DMS114 treated with DMSO at 0.1 percent for 48 hours (cell line): Measurements from ENCODE around the gene GRID2IP.
"Not testable (repeated sequence)": the region's sequence is repeated elsewhere in the genome, so short reads cannot be mapped to it uniquely, and the experiment has no call there.

Experiments used
- DNase-seq: peaks from one replicate; lab custom pipeline; 2025; ENCODE audit not compliant: unreplicated experiment; lab: John Stamatoyannopoulos, UW

Gene GRID2IP

DNA sequence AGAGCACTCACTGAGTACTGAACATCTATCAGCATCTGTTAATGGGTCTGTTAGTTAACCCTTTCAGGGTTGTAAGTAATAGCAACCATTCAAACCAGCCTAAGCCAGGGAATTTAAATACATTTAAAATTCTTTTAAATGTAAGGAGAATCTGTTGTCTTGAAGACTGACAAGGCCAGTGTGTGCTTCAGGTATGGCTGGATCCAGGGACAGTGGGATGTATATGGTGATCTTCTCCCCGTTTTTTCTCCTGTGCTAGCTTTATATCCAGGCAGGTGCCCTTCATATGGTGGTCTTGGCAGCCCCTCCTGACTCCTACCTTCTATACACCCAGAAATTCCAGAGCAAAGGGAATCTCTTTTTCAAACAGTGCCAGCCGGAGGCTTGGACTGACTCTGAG lies 56.9 kb downstream of the GRID2IP start:
- DNase-seq = no peak

DNA sequence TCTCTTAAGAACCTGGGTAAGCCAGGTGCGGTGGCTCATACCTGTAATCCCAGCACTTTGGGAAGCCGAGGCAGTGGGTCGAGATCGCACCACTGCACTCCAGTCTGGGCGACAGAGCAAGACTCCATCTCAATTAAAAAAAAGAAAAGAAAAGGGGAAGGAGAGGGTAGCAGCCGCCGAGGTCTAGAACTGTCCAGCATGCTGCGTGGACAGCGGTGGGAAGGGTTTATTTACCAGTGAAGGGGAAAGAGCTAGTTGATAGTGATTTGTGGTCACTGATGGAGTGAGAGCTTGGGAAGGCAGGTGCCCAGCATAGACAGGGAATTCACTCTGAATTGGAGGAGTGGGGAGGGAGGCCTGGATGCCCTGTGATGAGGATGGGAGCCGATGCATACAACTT lies 60.1 kb downstream of the GRID2IP start:
- DNase-seq = no peak

DNA sequence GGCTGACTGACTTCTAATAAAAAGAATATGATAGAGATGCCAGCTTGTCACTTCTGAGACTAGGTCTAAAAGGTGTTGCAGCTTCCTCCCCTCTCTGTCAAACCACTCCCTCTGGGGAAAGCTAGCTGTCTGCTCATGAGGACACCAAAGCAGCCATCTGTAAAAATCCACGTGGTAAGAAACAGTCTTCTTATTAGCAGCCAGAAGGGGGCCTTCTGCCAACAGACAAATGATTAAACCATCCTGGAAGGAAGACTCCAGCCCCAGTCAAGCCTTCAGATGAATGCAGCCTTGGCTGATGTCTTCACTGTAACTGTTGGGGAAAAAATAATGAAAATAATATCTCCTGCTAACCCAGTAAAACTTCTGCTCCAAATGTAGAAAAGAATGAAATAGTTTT lies 61.6 kb downstream of the GRID2IP start:
- DNase-seq = no peak

DNA sequence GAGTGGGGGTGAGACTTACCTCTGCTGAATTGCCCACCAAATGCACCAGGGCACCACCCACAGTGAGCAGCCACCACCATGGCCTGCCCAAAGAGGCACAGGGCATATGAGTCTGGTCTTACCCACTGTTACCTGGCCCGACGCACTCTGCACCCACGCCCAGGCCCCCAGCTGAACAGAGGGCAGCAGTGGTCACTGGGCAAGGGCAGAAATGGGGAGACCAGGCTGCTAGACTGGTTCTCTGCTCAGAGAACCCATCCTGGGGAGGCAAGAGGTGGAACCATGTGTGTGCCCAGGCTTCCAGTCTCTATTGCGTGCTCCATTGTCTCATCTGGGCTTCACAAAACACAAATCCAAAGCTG lies 64.1 kb downstream of the GRID2IP start:
- no peak for DNase-seq

DNA sequence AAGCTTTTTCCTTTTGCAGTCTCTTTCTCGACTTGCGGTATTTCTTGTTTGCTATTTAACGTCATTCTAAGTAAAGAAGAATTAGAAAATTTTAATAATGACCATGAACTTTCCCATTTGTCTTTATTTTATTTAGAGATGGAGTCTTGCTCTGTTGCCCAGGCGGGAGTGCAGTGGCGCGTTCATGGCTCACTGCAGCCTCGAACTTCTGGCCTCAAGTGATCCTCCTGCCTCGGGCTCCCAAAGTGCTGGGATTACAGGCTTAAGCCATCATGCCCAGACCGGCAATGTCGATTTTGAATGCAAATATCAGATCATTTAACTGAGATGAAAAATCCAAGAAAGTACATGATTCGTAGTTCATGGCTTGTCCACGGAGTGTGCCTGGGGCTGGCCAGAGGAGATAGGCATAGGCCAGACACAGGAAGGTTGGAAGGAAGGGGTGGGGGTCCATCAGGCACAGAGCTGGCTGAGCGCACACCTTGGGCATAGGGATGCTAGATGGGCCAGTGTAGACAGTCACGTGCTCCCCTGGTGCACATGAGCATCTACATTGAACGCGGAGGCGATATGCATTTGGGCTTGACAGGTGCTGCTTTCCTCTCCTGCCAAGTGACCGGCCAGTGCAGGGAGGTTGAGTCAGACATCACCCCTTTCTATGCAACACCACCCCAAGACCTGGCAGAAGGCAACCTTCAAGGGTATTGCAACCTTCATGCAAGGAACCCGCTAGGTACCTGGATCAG lies 64.7 kb downstream of the GRID2IP start:
- DNase-seq = no peak

DNA sequence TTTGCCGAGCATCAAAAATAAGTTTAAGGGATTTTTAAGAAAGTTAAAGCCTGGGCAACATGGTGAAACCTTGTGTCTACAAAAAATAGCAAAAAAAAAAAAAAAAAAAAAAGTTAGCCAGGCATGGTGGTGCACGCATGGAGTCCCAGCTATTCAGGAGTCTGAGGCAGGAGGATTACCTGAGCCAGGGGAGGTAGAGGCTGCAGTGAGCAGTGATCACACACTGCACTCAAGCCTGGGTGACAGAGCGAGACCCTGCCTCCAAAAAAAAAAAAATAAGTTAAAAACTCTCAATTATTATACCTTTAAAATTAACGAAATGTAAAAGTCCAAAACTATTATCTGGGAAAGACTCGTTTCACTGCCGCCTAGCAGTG lies 68.5 kb downstream of the GRID2IP start:
- no peak for DNase-seq

DNA sequence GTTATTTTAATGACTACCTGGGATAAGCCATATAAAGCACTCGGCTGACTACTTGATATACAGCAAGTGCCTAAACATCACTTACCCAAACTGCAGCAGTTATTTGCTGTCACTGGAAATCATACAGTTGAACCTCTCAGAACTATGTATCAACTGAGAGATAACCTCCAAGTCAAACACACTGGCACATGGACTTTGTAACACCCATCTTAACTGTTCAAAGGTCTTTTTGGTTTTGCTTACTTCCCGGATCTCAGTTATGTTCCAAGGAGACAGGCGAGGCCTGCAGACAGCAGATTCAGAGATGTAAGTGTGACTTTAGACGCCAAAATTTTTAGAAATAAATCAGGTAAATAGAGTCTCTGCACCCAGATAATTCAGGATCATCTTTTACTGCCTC lies 69.0 kb downstream of the GRID2IP start:
- DNase-seq = no peak

DNA sequence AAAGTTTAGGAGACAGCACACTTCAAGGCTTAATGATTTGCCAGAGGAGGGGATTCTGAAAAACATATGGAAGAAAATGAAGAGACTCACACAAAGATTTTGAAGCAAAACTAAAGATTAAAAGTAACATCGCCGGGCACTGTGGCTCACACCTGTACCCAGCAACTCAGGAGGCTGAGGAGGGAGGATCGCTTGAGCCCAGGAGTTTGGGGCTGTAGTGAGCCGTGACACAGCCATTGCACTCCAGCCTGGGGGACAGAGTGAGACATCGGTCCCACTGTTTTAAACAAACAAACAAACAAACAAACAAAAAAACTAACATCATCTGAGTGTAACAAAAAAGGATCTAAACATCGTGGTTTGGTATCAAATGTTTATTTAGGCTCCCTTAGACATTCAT lies 69.8 kb downstream of the GRID2IP start:
- no peak for DNase-seq

DNA sequence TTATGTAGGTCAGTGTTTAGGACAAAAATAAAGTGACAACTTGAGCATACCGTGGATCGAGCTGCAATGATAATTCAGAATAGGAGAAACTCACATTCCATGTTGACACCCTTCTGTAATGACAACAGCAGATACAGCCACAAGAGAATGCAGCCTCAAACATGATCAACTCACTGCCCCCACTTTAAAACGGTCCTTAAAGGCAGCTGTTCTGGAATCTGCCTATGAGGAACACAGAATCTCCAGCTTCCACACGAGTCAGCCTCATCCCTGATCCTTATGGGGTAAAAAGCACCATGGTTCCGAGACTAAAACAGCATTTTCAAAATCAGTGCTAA lies 71.0 kb downstream of the GRID2IP start:
- no peak for DNase-seq

DNA sequence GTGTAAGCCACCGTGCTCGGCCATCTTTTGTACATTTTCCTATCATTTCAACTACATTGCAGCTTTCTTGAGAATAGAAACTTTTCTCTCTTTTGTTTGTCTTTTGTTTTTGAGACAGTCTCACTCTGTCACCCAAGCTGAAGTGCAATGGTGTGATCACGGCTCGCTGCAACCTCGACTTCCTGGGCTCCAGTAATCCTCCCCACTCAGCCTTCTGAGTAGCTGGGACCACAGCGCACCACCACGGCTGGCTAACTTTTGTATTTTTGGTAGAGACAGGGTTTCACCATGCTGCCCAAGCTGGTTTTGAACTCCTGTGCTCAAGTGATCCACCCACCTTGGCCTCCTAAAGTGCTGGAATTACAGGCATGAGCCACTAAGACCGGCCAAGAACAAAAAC lies 72.2 kb downstream of the GRID2IP start:
- DNase-seq = no peak

DNA sequence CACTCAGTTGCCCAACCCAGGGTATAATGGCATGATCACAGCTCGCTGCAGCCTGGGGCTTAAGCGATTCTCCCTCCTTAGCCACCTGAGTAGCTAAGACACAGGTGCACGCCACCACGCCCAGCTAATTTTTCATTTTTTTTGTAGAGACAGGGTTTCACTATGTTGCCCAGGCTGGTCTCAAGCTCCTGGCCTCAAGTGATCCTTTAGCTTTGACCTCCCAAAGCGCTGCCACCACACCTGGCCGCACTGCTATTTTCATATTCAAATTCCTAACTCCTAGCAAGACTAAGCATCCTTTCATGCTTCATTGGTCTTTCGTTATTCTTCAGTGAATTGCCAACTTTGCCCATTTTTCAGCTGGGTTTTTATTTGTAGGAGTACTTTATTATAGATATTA lies 73.1 kb downstream of the GRID2IP start:
- DNase-seq = no peak

DNA sequence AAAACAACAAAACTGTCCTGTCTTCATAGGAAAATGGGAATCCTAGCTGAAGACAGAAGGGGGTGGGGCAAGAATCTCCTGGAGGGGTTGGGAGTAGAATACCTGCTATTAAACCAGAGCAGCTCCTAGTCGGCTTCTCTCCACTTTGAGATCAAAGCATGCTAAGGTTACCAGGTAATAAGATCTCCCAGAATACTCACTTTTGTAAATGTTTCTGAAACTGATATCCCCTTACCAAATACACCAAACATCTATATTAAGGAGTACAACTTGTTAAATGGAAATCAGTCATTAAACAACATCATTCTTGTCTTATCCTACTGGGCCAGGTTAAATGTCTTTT lies 74.0 kb downstream of the GRID2IP start:
- DNase-seq = no peak

DNA sequence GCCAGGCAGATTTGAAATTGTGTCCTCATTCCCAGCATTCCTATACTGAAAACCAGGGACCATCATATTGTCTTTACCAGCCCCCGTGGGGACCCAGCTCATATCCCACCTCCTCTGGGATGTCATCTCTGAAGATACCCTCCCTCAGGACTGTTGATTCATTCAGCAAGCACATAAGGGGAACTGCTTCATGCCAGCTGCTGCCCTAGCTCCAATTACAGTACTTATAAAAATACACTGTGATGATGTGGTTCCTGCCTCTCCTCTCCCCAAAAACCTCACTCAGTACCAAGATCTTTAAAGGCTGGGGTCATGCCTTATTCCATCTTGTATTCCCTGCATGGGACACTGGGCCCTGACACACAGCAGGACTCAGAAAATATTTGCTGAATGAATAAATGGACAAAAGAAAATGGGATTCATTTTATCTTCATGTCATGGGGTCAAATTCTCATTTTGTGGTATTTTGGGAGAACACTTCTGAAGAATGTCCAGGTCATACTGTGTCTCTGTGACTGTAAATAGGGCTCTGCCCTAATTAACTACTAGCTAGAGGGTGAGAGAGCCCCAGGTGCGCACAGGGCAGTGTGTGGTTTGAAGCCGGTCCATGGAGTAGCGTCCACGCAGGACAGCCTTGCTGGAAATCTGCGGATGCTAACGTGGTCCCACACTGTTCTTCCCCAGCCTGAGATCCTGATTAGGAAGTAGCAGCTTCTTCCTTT lies 74.5 kb downstream of the GRID2IP start:
- no peak for DNase-seq

DNA sequence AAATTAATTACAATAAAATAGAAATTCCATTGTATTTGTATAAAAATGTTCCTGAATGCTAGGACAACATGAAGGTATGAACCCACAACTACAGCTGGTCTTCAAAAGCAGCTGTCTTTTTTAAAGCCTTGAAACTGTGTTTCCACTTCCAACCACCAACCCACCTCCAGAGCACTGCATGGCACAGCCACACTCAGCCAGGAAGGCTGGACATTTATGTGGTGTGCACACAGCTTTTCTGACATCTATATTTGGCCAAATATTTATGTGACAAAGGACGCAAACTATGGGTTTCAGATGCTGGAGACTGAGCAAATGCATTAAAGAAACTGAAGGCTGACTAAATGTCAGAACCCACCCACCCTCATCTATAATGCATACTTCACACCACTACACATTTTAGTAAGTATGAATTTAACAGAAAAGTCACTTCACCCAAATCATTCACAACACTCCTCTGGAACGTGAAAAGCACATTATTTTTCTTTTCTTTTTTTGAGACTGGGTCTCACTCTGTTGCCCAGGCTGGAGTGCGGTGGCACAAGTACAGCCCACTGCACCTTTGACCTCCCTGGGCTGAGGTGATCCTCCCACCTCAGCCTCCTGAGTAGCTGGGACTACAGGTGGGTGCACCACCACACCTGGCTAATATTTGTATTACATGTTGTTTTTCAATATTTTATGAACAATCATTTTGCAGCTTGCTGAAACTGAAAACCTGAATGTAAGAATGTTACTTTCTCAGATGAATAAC lies 75.7 kb downstream of the GRID2IP start:
- DNase-seq = no peak

DNA sequence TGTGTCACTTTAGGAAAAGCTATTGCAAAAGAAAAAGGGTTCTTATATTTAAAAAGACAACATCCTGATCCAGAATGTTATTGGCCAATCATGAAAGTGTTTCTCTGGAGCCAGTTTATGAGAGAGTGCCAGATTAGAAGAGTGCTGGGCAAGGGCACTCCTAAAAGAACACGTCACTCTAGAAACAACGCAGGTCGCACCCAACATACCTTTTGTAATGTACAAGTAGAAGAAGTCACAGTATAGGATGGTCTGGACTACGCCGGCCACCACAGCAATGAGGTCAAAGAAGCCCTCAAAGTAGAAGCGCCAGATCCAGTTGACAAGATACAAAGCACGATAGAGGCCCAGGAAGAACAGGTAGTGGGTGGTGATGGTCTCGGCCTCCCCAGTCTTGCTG lies 85.4 kb downstream of the GRID2IP start:
- DNase-seq = no peak

DNA sequence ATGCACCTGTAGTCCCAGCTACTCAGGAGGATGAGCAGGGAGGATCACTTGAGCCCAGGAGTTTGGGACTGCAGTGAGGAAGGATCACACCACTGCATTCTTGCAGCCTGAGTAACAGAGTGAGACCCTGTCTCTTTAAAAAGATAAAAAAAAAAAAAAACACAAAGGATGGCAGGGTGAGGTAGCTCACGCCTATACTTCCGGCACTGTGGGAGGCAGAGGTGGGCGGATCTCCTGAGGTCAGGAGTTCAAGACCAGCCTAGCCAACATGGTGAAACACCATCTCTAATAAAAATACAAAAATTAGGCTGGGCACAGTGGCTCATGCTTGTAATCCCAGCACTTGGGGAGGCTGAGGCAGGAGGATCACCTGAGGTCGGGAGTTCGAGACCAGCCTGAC lies 87.7 kb downstream of the GRID2IP start:
- DNase-seq = not testable (repeated sequence)

DNA sequence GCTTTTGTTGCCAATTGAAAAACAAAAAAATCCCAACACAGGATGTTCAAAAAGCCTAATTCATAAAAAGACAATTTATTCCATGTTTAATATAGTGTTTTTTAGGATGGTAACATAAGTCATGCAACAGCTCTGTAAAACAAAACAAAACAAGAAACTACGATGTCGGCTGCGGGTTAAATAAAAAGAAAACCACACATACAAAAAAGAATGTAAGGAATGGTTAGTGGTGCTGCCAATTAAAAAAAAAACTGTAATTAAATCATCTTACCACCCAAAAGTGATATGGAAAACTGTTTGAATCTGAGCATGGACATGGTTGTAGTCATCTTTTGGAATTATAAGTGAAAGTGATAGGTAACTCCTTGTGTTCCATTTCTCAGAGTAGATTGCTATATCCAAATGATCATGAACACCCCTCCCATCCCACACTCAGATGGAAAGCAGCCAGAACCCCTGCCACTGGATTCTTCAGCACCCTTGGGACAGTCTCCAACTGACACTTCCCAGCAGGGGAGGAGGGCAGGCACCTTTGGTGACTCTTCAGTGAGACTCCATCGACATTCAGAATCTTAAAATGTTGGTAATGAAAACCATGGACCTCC lies 89.2 kb downstream of the GRID2IP start:
- DNase-seq = no peak

DNA sequence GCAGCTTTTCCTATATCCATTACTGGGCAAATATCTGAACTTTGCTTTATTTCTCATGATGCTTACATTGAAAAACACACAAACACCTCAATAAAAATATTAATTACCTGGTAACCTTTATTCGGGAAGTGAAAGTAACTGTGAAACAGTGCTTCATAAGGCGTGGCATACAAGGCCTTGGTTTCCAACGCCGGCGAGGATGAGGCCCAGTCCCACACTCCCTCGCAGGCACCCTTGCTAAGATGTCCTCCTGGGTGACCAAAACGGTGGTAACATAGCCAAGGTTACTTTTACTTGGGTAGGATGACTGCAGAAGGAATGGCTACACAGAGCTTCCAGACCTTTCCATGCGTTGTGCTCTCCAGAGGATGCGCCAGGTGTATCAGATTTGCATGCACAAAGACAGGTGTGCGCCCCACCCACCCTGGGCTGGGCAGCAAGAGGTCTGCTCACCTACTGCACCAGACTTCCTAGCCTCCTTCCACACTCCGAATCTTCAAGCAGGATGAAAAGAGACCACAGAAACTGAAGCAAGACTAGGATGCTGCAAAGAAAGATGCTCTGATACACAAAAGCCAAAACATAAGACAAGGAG lies 90.2 kb downstream of the GRID2IP start:
- no peak for DNase-seq

DNA sequence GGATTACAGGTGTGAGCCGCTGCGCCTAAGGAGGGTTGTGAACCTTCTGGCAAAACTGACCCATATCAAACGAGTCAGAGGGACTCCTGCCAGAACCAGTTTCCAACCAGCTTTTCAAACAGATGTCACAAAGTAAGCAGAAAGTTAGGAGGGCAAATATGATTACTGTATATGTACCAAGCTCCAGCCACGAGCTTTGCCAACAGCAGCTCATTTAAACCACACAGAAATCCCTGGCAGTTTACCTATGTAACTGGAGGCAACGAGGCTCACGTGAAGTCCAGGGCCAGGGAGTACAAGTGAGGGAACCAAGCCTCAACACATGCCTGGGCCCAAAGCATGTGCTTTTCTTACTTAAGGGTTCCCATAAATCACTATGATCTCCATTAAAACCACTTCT lies 91.0 kb downstream of the GRID2IP start:
- DNase-seq = no peak

DNA sequence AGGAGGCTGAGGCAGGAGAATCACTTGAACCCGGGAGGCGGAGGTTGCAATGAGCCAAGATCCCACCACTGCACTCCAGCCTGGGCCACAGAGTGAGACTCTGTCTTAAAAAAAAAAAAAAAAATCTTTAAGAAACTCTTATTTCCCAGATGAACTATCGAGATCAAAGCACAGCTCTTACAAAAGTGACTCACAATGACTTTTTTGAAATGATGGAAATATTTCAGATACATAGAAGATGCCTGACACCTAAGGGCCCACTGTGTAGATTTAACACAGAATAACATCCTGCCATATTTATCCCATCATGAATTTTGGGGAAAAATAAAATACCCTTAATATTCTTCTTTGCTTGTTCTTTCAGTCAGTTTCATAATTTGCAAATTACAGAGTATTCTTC lies 92.6 kb downstream of the GRID2IP start:
- DNase-seq = not testable (repeated sequence)

DNA sequence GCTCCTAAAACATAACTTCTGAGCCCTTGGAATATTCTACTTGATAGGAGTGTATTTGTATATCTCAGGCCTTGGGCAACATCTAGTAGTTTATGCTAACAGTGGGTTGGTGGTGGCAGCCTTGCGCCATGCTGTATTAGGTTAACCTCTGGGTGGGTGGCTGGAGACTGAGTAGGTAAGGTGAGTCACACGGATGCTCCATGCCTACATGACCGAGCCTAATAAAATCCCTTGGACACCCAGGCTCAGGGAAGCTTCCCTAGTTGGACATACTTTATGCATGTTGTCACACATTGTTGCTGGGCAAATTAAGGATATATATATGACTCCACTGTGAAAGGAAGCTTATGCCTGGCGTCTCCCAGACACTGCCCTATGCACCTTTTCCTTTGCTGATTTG lies 97.5 kb downstream of the GRID2IP start:
- DNase-seq = no peak
